SU-DHL-6 (cell line): Measurements from ENCODE around the gene ORC2.
A peak's percentile ranks its signal among the peaks of the same experiment; 100 is the strongest.

ENCODE experiments used
- H2AFZ ChIP-seq: fragments of 200-600 bp; sonication (generic); 2 replicates; pipeline ENCODE4 v1.6.1; 2014; ENCODE audit warnings: low read depth, mild to moderate bottlenecking, moderate library complexity, mixed read lengths, antibody characterized with exemption, low read length; ENCODE audit not compliant: severe bottlenecking
- H3F3A ChIP-seq: fragments of 200-600 bp; shearing (Covaris generic); 2 replicates; pipeline ENCODE4 v1.6.0; 2016; ENCODE audit warnings: antibody characterized with exemption, mild to moderate bottlenecking; ENCODE audit not compliant: insufficient read depth
- H3K27ac ChIP-seq: fragments of 200-600 bp; sonication (generic); 2 replicates; pipeline ENCODE4 v1.5.1; 2016; ENCODE audit warnings: low read depth, mild to moderate bottlenecking, low read length, moderate library complexity, mixed read lengths
- H3K27me3 ChIP-seq: fragments of 200-600 bp; sonication (generic), shearing (Covaris generic); 2 replicates; pipeline ENCODE4 v1.6.0; 2014; ENCODE audit warnings: mild to moderate bottlenecking, low read length
- H3K36me3 ChIP-seq: fragments of 200-600 bp; sonication (generic); 2 replicates; pipeline ENCODE4 v1.6.1; 2014; ENCODE audit warnings: mild to moderate bottlenecking, low read length, mixed read lengths
- H3K4me2 ChIP-seq: fragments of 300-600, 200-600 bp; shearing (Covaris generic), sonication (generic); 2 replicates; pipeline ENCODE4 v1.6.0; 2014; ENCODE audit warnings: low read length, low read depth, mild to moderate bottlenecking; ENCODE audit not compliant: poor library complexity, severe bottlenecking
- H3K4me3 ChIP-seq: fragments of 200-600 bp; sonication (generic); 2 replicates; pipeline ENCODE4 v1.5.1; 2014; ENCODE audit warnings: antibody characterized with exemption, low read length, mild to moderate bottlenecking, mixed read lengths; ENCODE audit not compliant: insufficient read depth, poor library complexity, severe bottlenecking
- H3K79me2 ChIP-seq: fragments of 200-600 bp; sonication (generic); 2 replicates; pipeline ENCODE4 v1.6.1; 2014; ENCODE audit warnings: mild to moderate bottlenecking, low read length, moderate library complexity; ENCODE audit not compliant: insufficient read depth
- H3K9ac ChIP-seq: fragments of 200-600 bp; sonication (generic); 2 replicates; pipeline ENCODE4 v1.7.0; 2014; ENCODE audit warnings: mild to moderate bottlenecking, low read length
- H3K9me2 ChIP-seq: fragments of 200-600 bp; sonication (generic); replicated peaks from 2 replicates; pipeline ENCODE4 v1.6.1; 2014; ENCODE audit warnings: low read length; ENCODE audit not compliant: insufficient read depth
- H3K9me3 ChIP-seq: fragments of 200-600 bp; sonication (generic); 2 replicates; pipeline ENCODE4 v1.6.1; 2014; ENCODE audit warnings: low read length, mixed read lengths; ENCODE audit not compliant: insufficient read depth
- H4K20me1 ChIP-seq: fragments of 200-600 bp; sonication (generic); 2 replicates; pipeline ENCODE4 v1.6.1; 2014; ENCODE audit warnings: low read depth, mild to moderate bottlenecking, antibody characterized with exemption, low read length, moderate library complexity, mixed read lengths
- EZH2phosphoT487 ChIP-seq: fragments of 200-600 bp; sonication (generic), shearing (Covaris generic); conservative IDR thresholded peaks from 2 replicates; pipeline ENCODE4 v1.6.1; 2018; ENCODE audit warnings: mild to moderate bottlenecking, antibody characterized with exemption, low read length, moderate library complexity, mixed read lengths
- TF ChIP-seq, protein P1 (sequence below): fragments of 200-600 bp; sonication (generic); IDR thresholded peaks from one replicate; pipeline ENCODE4 v1.5.1; 2017; ENCODE audit warnings: antibody characterized with exemption, mild to moderate bottlenecking, low read length, moderate library complexity; ENCODE audit not compliant: insufficient read depth, poor library complexity, severe bottlenecking

The ORC2 gene

DNA sequence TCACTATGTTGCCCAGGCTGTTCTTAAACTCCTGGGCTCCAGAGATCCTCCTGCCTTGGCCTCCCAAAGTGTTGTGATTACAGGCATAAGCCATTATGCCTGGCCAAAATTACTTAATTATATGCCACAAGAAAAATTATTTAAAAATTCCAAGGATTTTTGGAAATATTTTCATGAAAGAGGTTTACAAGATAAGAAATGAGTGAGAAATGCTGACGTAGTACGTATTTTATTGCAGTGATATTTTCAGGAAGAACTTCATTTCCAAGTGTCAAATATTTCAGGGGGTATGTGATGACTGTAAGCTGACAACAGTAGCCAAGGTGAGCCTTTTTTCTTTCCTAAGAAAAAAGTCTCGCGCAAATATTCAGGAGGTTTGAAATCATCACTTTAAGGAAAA lies 53.5 kb downstream of the ORC2 start:
- no peak overlapping the region for H3K4me3 ChIP-seq
- H3K27ac ChIP-seq, result no peak overlapping the region
- no peak overlapping the region for H3K9ac ChIP-seq
- no peak overlapping the region for H3K4me2 ChIP-seq
- no peaks in the 10 kb centered on the region for H3K9me2 ChIP-seq
- H3K27me3 ChIP-seq, result no peaks in the 10 kb centered on the region
- peaks cover 35% of the 10 kb centered on the region for H3K36me3 ChIP-seq
- no peak overlapping the region for H2AFZ ChIP-seq
- H3K79me2 ChIP-seq, result no peaks in the 10 kb centered on the region
- peaks cover 15% of the 10 kb centered on the region; the same call in 1 of the 2 replicates for H3F3A ChIP-seq
- TF ChIP-seq, protein P1, sequence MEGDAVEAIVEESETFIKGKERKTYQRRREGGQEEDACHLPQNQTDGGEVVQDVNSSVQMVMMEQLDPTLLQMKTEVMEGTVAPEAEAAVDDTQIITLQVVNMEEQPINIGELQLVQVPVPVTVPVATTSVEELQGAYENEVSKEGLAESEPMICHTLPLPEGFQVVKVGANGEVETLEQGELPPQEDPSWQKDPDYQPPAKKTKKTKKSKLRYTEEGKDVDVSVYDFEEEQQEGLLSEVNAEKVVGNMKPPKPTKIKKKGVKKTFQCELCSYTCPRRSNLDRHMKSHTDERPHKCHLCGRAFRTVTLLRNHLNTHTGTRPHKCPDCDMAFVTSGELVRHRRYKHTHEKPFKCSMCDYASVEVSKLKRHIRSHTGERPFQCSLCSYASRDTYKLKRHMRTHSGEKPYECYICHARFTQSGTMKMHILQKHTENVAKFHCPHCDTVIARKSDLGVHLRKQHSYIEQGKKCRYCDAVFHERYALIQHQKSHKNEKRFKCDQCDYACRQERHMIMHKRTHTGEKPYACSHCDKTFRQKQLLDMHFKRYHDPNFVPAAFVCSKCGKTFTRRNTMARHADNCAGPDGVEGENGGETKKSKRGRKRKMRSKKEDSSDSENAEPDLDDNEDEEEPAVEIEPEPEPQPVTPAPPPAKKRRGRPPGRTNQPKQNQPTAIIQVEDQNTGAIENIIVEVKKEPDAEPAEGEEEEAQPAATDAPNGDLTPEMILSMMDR, result no peak
- no peak for TF ChIP-seq EZH2phosphoT487
- no peaks in the 10 kb centered on the region for H3K9me3 ChIP-seq
- no peaks in the 10 kb centered on the region for H4K20me1 ChIP-seq

DNA sequence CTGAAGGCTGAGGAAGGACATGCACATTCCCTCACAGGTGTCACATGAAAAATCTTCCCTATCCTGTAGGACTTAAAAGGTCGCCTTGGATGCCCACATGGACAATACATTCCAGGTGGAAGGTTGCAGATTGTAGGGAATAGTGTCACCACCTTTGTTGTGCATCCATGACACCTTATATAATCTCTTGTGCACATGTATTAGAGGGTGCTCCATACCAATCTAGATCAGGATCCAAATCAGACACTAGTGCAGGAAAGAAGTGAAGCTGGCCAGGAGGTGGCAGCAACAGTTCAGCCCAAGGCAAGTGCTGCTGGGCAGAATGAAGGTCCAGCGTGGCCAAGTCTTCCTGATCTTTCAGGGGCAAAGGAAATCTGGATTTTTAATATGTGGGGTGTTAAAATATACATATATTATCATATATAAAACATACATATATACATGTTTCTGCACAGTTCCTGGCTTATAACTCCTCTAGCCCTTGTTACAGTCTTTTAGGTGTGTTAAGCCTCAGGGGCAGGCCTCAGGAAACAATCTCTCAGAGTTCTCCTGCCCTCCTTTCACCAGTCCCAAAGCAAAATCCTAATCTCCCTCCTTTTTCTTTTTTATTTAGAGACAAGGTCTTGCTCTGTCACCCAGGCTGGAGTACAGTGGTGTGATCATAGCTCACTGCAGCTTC lies 57.7 kb downstream of the ORC2 start:
- TF ChIP-seq, protein P1, result peak; percentile 71
- TF ChIP-seq EZH2phosphoT487, result no peak
- peaks cover 21% of the 10 kb centered on the region for H3F3A ChIP-seq
- H2AFZ ChIP-seq, result no peak overlapping the region
- H3K79me2 ChIP-seq, result no peaks in the 10 kb centered on the region
- no peaks in the 10 kb centered on the region for H3K9me3 ChIP-seq
- H3K4me2 ChIP-seq, result no peak overlapping the region
- H3K27ac ChIP-seq, result no peak overlapping the region
- H3K4me3 ChIP-seq, result no peak overlapping the region
- no peaks in the 10 kb centered on the region for H4K20me1 ChIP-seq
- no peaks in the 10 kb centered on the region for H3K27me3 ChIP-seq
- no peak overlapping the region for H3K9ac ChIP-seq
- H3K9me2 ChIP-seq, result no peaks in the 10 kb centered on the region
- H3K36me3 ChIP-seq, result peaks cover 34% of the 10 kb centered on the region

DNA sequence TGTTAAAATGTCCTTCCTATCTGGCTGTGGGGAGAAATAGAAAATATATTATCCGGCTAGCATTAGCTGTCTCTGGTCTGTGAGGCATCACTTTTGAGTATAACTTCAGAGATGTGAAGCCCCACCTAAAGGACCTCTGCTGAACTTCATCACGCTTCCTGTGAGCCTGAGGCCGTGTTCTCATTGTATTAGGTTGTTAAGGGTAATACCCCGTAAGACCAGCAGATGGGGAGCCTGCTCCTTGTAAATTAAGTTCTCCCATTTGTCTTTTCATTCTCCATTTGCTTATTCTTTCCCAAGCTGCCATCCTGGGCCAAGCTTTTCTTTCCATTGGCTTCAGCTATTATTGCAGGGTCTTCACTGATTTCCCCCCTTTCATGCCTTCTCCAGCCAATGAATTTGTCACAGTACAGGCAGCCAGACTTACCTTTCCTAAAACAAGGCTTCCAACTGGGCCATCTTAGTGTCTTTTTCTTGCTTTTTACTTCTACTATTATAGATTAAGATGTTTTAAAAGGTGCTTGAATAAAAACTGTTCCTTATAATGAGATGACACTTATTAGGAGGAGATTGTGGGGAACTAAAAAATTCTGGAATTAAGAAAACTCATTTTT lies 61.9 kb downstream of the ORC2 start:
- H3F3A ChIP-seq, result peaks cover 15% of the 10 kb centered on the region
- H3K27me3 ChIP-seq, result no peaks in the 10 kb centered on the region
- no peak overlapping the region for H3K9ac ChIP-seq
- H3K4me3 ChIP-seq, result no peak overlapping the region
- no peak overlapping the region for H2AFZ ChIP-seq
- no peak overlapping the region for H3K27ac ChIP-seq
- H3K9me3 ChIP-seq, result no peaks in the 10 kb centered on the region
- no peaks in the 10 kb centered on the region for H3K9me2 ChIP-seq
- TF ChIP-seq EZH2phosphoT487, result no peak
- TF ChIP-seq, protein P1, result peak; percentile 74
- H3K4me2 ChIP-seq, result no peak overlapping the region
- H4K20me1 ChIP-seq, result no peaks in the 10 kb centered on the region
- H3K36me3 ChIP-seq, result peaks cover 30% of the 10 kb centered on the region; the same call in 1 of the 2 replicates
- H3K79me2 ChIP-seq, result no peaks in the 10 kb centered on the region
